Muscle of back (tissue), 11 donors: ENCODE measurements around the gene ELK4. TPM values are rescaled to one million over a fixed set of nuclear protein-coding genes. Genes with fewer than 3 reads are reported as not detected.

Experiments used
- DNase-seq, 3 donors: peaks; one replicate each; pipeline versions ENCODE4 v3.0.0 to v3.0.0-alpha.2; 2013
- polyA plus RNA-seq, 10 donors: library from polyadenylated mRNA; unstranded; fragments of 120-200 nt; gene quantifications; one replicate each; pipeline ENCODE4 v1.2.1, GENCODE V29; 2013; ENCODE audit not compliant: insufficient read length in 10 of 10

The ELK4 gene
- polyA plus RNA-seq, 10 donors: 12.2 to 24.7 (median 17.6) TPM

- DNase-seq: no peak
Observed at GRCh38 chr1:205632669-205633169, 908 bp upstream of the ELK4 start.

- peak; percentile 68 to 94 (median 85) for DNase-seq
Observed at GRCh38 chr1:205631010-205631767, 622 bp downstream of the ELK4 start.

GRCh38 chr1:205630651-205631009 lies 1.2 kb downstream of the ELK4 start:
- DNase-seq: no peak

- DNase-seq: peak; percentile 41 to 78 (median 61)
Observed at GRCh38 chr1:205630241-205630640, 1.6 kb downstream of the ELK4 start.

GRCh38 chr1:205629751-205630150 lies 2.1 kb downstream of the ELK4 start:
- no peak for DNase-seq

- no peak for DNase-seq
Observed at GRCh38 chr1:205627956-205628355, 3.9 kb downstream of the ELK4 start.

- DNase-seq: no peak
Observed at GRCh38 chr1:205626216-205626615, 5.6 kb downstream of the ELK4 start.

- no peak for DNase-seq
Observed at GRCh38 chr1:205623646-205624045, 8.2 kb downstream of the ELK4 start.

- DNase-seq: no peak
Observed at GRCh38 chr1:205620269-205620668, 11.5 kb downstream of the ELK4 start.

- no peak for DNase-seq
Observed at GRCh38 chr1:205619376-205619775, 12.4 kb downstream of the ELK4 start.

GRCh38 chr1:205616563-205617293 lies 15.1 kb downstream of the ELK4 start:
- DNase-seq: no peak

GRCh38 chr1:205615789-205616188 lies 16.0 kb downstream of the ELK4 start:
- DNase-seq: no peak

- DNase-seq: no peak
Observed at GRCh38 chr1:205613854-205614412, 17.9 kb downstream of the ELK4 start.

- no peak for DNase-seq
Observed at GRCh38 chr1:205612556-205612955, 19.3 kb downstream of the ELK4 start.

- DNase-seq: no peak
Observed at GRCh38 chr1:205612104-205612503, 19.7 kb downstream of the ELK4 start.

- no peak for DNase-seq
Observed at GRCh38 chr1:205610901-205611466, 20.8 kb downstream of the ELK4 start.

- no peak for DNase-seq
Observed at GRCh38 chr1:205610036-205610435, 21.8 kb downstream of the ELK4 start.

- no peak for DNase-seq
Observed at GRCh38 chr1:205604825-205605505, 26.8 kb downstream of the ELK4 start.

GRCh38 chr1:205604059-205604458 lies 27.8 kb downstream of the ELK4 start:
- DNase-seq: no peak

GRCh38 chr1:205601205-205601604 lies 30.6 kb downstream of the ELK4 start:
- DNase-seq: no peak

GRCh38 chr1:205600085-205600484 lies 31.7 kb downstream of the ELK4 start:
- no peak for DNase-seq

GRCh38 chr1:205599669-205600042 lies 32.2 kb downstream of the ELK4 start:
- DNase-seq: no peak
